ACC112 (cell line): Measurements from ENCODE around the gene KCNT2.

Experiments used
- H2AFZ ChIP-seq: fragments of 200-600 bp; sonication (generic); one replicate; pipeline ENCODE4 v1.6.0; 2017; ENCODE audit warnings: antibody characterized with exemption, low read length; ENCODE audit not compliant: unreplicated experiment
- H3K27ac ChIP-seq: fragments of 200-600 bp; sonication (generic); 2 replicates; pipeline ENCODE4 v1.5.1; 2014; ENCODE audit warnings: low read depth, mild to moderate bottlenecking, antibody characterized with exemption, low read length, moderate library complexity
- H3K27me3 ChIP-seq: fragments of 200-600 bp; sonication (generic); 2 replicates; pipeline ENCODE4 v1.6.1; 2014; ENCODE audit warnings: mild to moderate bottlenecking, antibody characterized with exemption, low read length, moderate library complexity, mixed read lengths; ENCODE audit not compliant: insufficient read depth
- H3K36me3 ChIP-seq: fragments of 200-600 bp; sonication (generic); 2 replicates; pipeline ENCODE4 v1.6.1; 2016; ENCODE audit warnings: mild to moderate bottlenecking, antibody characterized with exemption, low read length, moderate library complexity, mixed read lengths; ENCODE audit not compliant: insufficient read depth
- H3K4me1 ChIP-seq: fragments of 200-600 bp; sonication (generic); one replicate; pipeline ENCODE4 v1.6.1; 2016; ENCODE audit warnings: low read length, mixed read lengths; ENCODE audit not compliant: insufficient read depth, unreplicated experiment, control insufficient read depth
- H3K4me3 ChIP-seq: fragments of 200-600 bp; sonication (generic); 2 replicates; pipeline ENCODE4 v1.5.1; 2014; ENCODE audit warnings: mild to moderate bottlenecking, low read depth, low read length
- H3K79me2 ChIP-seq: fragments of 200-600 bp; sonication (generic); one replicate; pipeline ENCODE4 v1.6.0; 2016; ENCODE audit warnings: low read length; ENCODE audit not compliant: control insufficient read depth, unreplicated experiment, insufficient read depth

KCNT2 gene

DNA sequence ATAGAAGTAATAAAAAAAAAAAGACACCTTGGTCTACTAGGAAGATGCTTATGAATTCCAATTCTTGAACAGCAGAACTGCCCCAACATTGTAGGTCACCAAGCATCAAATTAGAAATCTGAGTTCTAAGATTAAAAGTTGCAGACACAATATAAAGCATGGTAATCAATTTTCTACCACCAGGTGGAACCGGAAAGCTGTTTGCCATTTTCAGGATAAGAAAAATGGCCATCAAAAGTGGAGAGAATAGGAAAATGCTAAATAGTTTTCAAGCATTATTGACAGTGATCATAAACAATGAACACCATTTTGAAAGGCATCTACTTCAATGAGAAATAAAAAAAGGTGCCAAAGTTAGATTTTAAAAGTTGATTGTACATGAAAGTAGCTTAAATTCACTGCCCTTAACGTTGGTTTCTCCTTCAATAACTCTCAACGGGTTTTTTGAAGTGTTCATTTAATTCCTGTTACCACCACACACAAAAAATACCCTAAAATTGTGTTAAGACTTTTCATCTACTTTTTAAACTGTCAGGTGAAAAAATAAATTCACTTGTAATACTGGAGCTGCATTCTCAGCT, 252.9 kb downstream of the KCNT2 start:
- Histone ChIP-seq H3K4me1 (no peaks in the 10 kb centered on the region), H3K79me2 (no peaks in the 10 kb centered on the region), H3K27me3 (no peaks in the 10 kb centered on the region), H3K4me3 (no peak overlapping the region), H3K36me3 (no peaks in the 10 kb centered on the region), H3K27ac (no peak overlapping the region), H2AFZ (no peak overlapping the region)

DNA sequence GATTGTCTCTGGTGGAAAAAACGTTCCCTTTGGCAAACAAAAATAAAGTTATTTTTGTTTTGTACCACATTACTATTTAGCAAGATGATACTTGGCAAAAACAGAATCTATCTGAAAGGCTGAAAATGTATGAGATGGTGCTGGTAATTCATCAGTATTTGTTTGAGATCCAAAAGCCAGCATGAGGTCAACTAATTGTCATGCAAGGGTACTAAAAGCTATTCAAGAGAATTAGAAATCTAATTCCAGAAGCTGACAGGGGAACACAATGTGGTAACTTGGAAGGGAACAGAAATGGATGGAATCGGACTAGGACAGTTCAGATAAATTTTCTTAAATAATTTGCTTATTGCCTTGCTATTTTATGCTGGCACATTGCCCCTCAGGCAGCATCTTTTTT, 263.8 kb downstream of the KCNT2 start:
- Histone ChIP-seq H2AFZ (no peak overlapping the region), H3K27me3 (no peaks in the 10 kb centered on the region), H3K4me3 (no peak overlapping the region), H3K27ac (no peak overlapping the region), H3K79me2 (no peaks in the 10 kb centered on the region), H3K4me1 (no peaks in the 10 kb centered on the region), H3K36me3 (no peaks in the 10 kb centered on the region)

DNA sequence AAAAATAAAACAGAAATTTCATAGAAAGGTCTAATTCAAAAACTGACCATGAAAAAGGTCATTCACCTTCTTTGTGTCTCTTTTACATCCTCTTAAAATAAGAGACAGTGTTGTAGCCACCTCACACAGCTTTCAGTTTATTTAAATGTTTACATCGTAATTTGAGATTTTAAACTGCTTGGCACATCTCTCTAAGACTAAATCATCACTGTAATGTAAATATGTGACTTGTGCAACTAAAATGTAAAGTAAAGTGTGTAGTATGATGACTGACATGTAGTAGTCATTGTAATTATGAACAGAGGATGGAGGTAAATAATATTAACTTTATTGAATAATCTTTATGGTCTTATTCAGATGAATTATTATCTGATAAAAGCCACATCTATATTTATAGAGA, 283.9 kb downstream of the KCNT2 start:
- Histone ChIP-seq H3K4me3 (no peak overlapping the region), H3K27ac (no peak overlapping the region), H2AFZ (no peak overlapping the region)

DNA sequence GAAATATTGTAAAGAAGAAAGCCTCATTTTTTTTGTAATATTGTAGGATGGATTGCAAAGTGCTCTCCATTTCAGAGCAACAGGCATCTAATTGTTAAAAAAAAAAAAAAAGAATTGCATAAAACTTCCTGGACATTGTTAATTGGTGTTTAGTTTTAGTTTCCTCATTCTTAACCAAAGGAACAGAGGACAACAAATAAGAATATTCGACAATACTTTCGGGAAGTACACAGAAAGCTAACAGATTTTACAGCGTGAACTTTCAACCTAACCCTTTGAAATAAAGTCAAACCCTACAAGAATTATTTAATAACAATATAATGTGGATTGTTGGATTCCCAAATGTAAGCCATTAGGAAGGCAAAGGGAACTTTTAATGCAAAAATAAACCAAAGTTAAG, 284.4 kb downstream of the KCNT2 start:
- Histone ChIP-seq H2AFZ (no peak overlapping the region), H3K79me2 (no peaks in the 10 kb centered on the region), H3K27me3 (no peaks in the 10 kb centered on the region), H3K4me3 (no peak overlapping the region), H3K36me3 (no peaks in the 10 kb centered on the region), H3K27ac (no peak overlapping the region), H3K4me1 (no peaks in the 10 kb centered on the region)

More for the DNA sequence above, 283.9 kb downstream of the KCNT2 start:
- Histone ChIP-seq H3K27me3 (no peaks in the 10 kb centered on the region), H3K36me3 (no peaks in the 10 kb centered on the region), H3K79me2 (no peaks in the 10 kb centered on the region), H3K4me1 (no peaks in the 10 kb centered on the region)

DNA sequence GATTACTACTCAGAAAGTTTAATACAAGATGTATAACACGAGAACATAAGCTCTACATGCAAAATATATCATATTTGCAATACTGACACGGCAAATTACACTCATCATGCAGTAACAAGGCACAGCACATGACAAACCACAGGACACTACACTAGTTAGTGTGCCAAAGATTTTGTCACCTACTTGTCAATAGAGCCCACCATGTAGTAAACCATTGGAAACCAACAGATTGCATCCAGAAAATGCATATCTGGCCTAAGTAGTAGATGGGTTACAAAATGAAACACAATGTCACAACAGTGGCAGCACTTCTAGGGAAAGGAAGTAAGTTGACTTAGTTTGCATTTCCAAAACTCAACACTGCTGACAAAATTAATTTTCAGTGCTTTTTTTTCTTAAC, 288.9 kb downstream of the KCNT2 start:
- no peaks in the 10 kb centered on the region for H3K79me2 ChIP-seq
- no peaks in the 10 kb centered on the region for H3K27me3 ChIP-seq
- no peaks in the 10 kb centered on the region for H3K36me3 ChIP-seq
- H3K4me1 ChIP-seq: no peaks in the 10 kb centered on the region
- no peak overlapping the region for H2AFZ ChIP-seq
- no peak overlapping the region for H3K27ac ChIP-seq
- no peak overlapping the region for H3K4me3 ChIP-seq

DNA sequence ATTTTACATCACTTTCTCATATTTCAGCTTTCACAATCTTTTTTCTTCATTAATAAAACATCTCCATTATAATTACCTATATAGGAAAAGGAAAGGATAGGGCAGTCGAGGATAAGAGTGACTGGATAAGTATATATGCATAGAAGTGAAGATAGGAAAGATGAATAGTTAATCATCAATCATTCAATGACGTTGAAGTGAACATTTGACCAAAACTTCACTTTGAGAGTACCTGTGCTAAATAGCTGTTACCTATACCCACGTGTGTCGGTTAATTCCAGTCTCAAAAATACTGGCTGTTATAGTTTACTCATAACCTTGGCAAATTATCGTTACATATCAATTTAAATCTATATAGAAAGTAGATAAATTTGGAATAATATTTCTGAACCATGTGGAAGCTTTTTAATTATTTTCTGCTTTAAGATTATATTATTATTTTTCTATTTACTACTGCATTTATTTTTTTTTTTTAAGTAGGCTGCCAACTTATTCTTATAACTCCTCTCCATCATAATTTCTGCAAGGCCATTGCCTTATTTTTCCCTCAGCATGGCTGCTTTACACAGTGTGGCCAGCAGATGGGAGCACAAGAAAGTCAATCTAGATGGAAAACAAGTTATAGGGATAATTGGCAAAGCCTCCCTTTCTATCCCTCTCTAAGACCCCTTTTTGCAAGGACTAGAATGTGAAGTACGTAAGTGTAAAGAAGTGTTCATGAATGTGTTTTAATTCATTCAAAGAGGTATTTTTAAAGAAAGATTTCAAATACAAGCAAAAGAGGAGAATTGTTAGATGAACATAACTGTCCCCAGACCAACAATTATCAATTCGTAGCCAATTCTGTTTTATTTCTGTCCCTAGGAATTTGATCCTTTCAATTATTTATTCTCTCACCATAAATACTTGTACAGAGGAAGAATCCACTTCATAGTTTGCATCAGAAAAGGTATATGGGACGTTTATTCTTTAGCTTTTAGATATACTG, 290.4 kb downstream of the KCNT2 start:
- Histone ChIP-seq H3K4me3 (no peak overlapping the region), H3K27ac (no peak overlapping the region), H3K4me1 (no peaks in the 10 kb centered on the region), H2AFZ (no peak overlapping the region), H3K79me2 (no peaks in the 10 kb centered on the region), H3K27me3 (no peaks in the 10 kb centered on the region), H3K36me3 (no peaks in the 10 kb centered on the region)

DNA sequence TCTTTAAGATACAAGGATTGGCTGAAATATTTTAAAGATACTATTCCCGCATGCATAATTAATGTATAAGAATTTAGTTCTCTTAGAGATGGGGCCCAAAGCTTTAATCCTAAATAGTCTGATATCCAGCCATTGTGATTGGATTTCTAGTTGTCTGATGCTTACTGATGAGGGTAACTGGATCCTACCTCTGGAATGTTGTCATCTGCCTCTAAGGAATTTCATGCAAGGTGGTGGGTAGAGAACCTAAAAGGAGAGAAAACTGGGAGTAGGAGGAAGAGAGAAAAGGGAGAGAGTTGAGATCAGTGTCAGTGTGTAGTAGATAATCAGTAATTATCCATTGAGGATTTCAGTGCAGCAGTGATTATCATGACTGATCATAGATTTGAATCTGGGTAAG, 295.5 kb downstream of the KCNT2 start:
- Histone ChIP-seq H3K27ac (no peak overlapping the region), H2AFZ (no peak overlapping the region), H3K27me3 (no peaks in the 10 kb centered on the region), H3K4me1 (no peaks in the 10 kb centered on the region), H3K36me3 (no peaks in the 10 kb centered on the region), H3K79me2 (no peaks in the 10 kb centered on the region), H3K4me3 (no peak overlapping the region)

DNA sequence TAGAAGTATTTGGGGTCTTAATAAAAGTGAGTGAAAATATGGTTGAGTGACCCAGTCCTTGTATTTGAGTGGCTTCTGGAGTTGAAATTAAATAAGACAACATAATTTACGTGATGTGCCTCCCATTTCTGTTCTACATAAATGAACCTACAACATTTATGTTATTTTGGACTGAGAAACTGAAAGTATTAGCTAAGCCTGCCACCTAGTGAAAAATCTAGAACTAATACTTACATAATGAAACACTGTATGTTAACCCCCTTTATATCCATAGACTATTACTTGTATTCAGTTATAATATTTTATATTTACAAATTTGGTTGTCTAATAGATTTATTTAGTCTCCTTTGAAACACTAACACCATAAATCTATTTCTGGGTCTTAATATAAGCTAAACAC, 298.9 kb downstream of the KCNT2 start:
- Histone ChIP-seq H3K36me3 (no peaks in the 10 kb centered on the region), H2AFZ (no peak overlapping the region), H3K79me2 (no peaks in the 10 kb centered on the region), H3K27ac (no peak overlapping the region), H3K4me1 (no peaks in the 10 kb centered on the region), H3K27me3 (no peaks in the 10 kb centered on the region), H3K4me3 (no peak overlapping the region)

DNA sequence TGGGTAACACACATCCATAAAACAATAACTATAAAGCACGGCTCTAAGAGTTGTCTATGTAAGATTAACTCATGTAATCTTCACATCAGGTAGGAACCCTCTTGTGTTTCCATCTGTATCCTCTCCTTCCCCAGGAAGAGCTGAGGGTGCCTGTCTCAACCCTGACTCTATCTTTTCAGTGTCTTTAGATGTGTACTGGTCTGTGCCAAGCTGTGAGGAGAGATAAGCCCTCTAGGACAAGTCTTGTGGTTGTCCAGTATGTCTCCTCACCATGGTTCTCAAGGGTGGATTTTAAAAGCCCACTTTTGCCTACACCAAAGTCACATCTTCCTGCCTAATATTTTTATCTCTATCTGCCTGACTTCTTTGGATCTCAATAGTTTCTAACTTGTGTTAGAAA, 300.1 kb downstream of the KCNT2 start:
- Histone ChIP-seq H3K79me2 (no peaks in the 10 kb centered on the region), H3K4me3 (no peak overlapping the region), H3K36me3 (no peaks in the 10 kb centered on the region), H2AFZ (no peak overlapping the region), H3K27me3 (no peaks in the 10 kb centered on the region), H3K27ac (no peak overlapping the region), H3K4me1 (no peaks in the 10 kb centered on the region)

DNA sequence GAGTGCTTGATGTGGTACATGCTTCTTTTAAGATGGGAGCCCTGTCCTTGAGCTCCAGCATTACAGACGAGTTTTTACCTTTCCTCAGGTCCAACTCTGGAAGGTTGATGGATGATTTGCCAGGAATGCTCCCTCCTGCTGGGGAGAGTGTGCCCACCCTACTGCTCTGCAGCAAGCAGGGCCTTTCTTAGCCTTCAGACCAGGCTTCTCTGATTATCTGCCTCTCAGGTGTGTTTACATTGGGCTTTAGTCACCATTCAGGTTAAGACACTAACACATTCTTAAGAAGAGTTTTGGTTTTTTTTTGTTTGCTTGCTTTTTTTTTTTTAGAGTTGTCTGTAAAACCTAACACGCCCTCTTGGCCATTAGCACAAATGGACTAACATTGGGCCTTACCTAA, 301.8 kb downstream of the KCNT2 start:
- Histone ChIP-seq H3K79me2 (no peaks in the 10 kb centered on the region), H3K4me3 (no peak overlapping the region), H2AFZ (no peak overlapping the region), H3K4me1 (no peaks in the 10 kb centered on the region), H3K27ac (no peak overlapping the region), H3K36me3 (no peaks in the 10 kb centered on the region), H3K27me3 (no peaks in the 10 kb centered on the region)

DNA sequence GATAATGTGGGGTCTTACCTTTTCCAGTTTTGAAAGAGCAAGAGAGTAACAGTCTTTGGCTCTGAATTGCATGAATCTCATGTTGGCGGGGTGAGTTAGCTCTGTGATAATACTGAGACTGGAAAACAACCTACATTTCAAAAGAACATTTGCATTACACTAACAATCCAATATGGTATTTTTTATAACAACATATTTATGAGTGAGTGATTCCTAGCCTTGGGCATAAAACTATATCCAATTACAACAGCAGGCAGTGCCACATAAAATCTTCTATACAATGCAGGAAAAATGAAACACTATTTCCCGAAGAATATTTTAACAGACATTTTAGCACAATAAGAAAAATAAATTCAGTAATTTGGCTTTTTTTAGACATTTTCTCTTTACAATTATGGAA, 303.0 kb downstream of the KCNT2 start:
- Histone ChIP-seq H3K27ac (no peak overlapping the region), H3K4me3 (no peak overlapping the region), H3K4me1 (no peaks in the 10 kb centered on the region)

More for the DNA sequence above, 303.0 kb downstream of the KCNT2 start:
- no peak overlapping the region for H2AFZ ChIP-seq
- no peaks in the 10 kb centered on the region for H3K79me2 ChIP-seq
- no peaks in the 10 kb centered on the region for H3K27me3 ChIP-seq
- no peaks in the 10 kb centered on the region for H3K36me3 ChIP-seq
